ENCODE data around the gene ELK3. TPM values are rescaled to one million over a fixed set of nuclear protein-coding genes. Genes with fewer than 3 reads are reported as not detected.

ELK3 gene
- total and polyA plus RNA-seq, 2 experiments from 2014 or later, result 5.5 to 8.3 TPM

DNA sequence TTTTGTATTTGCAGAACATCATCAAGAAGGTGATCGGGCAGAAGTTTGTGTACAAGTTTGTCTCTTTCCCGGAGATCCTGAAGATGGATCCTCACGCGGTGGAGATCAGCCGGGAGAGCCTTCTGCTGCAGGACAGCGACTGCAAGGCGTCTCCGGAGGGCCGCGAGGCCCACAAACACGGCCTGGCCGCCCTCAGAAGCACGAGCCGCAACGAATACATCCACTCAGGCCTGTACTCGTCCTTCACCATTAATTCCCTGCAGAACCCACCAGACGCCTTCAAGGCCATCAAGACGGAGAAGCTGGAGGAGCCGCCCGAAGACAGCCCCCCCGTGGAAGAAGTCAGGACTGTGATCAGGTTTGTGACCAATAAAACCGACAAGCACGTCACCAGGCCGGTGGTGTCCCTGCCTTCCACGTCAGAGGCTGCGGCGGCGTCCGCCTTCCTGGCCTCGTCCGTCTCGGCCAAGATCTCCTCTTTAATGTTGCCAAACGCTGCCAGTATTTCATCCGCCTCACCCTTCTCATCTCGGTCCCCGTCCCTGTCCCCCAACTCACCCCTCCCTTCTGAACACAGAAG lies 52.8 kb downstream of the ELK3 start:
- Mint-ChIP-seq H3K4me3 (no peak overlapping the region), H3K4me1 (no peaks in the 10 kb centered on the region), H3K9me3 (no peaks in the 10 kb centered on the region), H3K27me3 (ENCODE audit: insufficient read depth, low read depth, poor library complexity) (peaks cover 3% of the 10 kb centered on the region), H3K27ac (no peak overlapping the region), H3K36me3 (ENCODE audit: low read depth) (peaks cover 16% of the 10 kb centered on the region)
- Histone ChIP-seq H3K9me2 (ENCODE audit: insufficient read depth) (no peaks in the 10 kb centered on the region), H3K4me1 (ENCODE audit: insufficient read depth) (no peaks in the 10 kb centered on the region), H3K4me2 (no peak overlapping the region), H3K36me3 (ENCODE audit: insufficient read depth) (no peaks in the 10 kb centered on the region), H3K27ac (ENCODE audit: low read depth) (no peak overlapping the region), H3K79me2 (replicated peaks; ENCODE audit: insufficient read depth) (no peaks in the 10 kb centered on the region), H4K20me1 (replicated peaks; ENCODE audit: insufficient read depth) (no peaks in the 10 kb centered on the region; the same call in 1 of the 2 replicates), H3K27me3 (ENCODE audit: insufficient read depth) (no peaks in the 10 kb centered on the region), H2AFZ (no peak overlapping the region), H3F3A (replicated peaks; ENCODE audit: low read depth) (no peaks in the 10 kb centered on the region), H3K4me3 (no peak overlapping the region)
- DNase-seq (ENCODE audit: low spot score) (no peak), ATAC-seq (no peak)
- TF ChIP-seq, protein P1, sequence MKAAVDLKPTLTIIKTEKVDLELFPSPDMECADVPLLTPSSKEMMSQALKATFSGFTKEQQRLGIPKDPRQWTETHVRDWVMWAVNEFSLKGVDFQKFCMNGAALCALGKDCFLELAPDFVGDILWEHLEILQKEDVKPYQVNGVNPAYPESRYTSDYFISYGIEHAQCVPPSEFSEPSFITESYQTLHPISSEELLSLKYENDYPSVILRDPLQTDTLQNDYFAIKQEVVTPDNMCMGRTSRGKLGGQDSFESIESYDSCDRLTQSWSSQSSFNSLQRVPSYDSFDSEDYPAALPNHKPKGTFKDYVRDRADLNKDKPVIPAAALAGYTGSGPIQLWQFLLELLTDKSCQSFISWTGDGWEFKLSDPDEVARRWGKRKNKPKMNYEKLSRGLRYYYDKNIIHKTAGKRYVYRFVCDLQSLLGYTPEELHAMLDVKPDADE (IDR thresholded peaks at IDR 0.05), result no peak
- no peak for TF ChIP-seq NANOG (IDR thresholded peaks at IDR 0.05; ENCODE audit: borderline replicate concordance)
- TF ChIP-seq STAT1 (IDR thresholded peaks at IDR 0.05; ENCODE audit: unreplicated experiment), result no peak
- TF ChIP-seq CREB1 (CRISPR knock-in tag; IDR thresholded peaks at IDR 0.05; ENCODE audit: low read depth), result no peak
- TF ChIP-seq, protein P2, sequence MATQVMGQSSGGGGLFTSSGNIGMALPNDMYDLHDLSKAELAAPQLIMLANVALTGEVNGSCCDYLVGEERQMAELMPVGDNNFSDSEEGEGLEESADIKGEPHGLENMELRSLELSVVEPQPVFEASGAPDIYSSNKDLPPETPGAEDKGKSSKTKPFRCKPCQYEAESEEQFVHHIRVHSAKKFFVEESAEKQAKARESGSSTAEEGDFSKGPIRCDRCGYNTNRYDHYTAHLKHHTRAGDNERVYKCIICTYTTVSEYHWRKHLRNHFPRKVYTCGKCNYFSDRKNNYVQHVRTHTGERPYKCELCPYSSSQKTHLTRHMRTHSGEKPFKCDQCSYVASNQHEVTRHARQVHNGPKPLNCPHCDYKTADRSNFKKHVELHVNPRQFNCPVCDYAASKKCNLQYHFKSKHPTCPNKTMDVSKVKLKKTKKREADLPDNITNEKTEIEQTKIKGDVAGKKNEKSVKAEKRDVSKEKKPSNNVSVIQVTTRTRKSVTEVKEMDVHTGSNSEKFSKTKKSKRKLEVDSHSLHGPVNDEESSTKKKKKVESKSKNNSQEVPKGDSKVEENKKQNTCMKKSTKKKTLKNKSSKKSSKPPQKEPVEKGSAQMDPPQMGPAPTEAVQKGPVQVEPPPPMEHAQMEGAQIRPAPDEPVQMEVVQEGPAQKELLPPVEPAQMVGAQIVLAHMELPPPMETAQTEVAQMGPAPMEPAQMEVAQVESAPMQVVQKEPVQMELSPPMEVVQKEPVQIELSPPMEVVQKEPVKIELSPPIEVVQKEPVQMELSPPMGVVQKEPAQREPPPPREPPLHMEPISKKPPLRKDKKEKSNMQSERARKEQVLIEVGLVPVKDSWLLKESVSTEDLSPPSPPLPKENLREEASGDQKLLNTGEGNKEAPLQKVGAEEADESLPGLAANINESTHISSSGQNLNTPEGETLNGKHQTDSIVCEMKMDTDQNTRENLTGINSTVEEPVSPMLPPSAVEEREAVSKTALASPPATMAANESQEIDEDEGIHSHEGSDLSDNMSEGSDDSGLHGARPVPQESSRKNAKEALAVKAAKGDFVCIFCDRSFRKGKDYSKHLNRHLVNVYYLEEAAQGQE (IDR thresholded peaks at IDR 0.05; ENCODE audit: unreplicated experiment), result no peak
- no peak for TF ChIP-seq JUNB (IDR thresholded peaks at IDR 0.05; ENCODE audit: unreplicated experiment)
- TF ChIP-seq ZNF114 (CRISPR knock-in tag; IDR thresholded peaks at IDR 0.05), result no peak
- no peak for TF ChIP-seq ZNF331 (CRISPR knock-in tag; IDR thresholded peaks at IDR 0.05; ENCODE audit: low read depth)
- TF ChIP-seq POLR2AphosphoS5 (IDR thresholded peaks at IDR 0.05; ENCODE audit: low read depth), result no peak
- TF ChIP-seq EZH2phosphoT487 (IDR thresholded peaks at IDR 0.05; ENCODE audit: unreplicated experiment), result no peak
- TF ChIP-seq, protein P3, sequence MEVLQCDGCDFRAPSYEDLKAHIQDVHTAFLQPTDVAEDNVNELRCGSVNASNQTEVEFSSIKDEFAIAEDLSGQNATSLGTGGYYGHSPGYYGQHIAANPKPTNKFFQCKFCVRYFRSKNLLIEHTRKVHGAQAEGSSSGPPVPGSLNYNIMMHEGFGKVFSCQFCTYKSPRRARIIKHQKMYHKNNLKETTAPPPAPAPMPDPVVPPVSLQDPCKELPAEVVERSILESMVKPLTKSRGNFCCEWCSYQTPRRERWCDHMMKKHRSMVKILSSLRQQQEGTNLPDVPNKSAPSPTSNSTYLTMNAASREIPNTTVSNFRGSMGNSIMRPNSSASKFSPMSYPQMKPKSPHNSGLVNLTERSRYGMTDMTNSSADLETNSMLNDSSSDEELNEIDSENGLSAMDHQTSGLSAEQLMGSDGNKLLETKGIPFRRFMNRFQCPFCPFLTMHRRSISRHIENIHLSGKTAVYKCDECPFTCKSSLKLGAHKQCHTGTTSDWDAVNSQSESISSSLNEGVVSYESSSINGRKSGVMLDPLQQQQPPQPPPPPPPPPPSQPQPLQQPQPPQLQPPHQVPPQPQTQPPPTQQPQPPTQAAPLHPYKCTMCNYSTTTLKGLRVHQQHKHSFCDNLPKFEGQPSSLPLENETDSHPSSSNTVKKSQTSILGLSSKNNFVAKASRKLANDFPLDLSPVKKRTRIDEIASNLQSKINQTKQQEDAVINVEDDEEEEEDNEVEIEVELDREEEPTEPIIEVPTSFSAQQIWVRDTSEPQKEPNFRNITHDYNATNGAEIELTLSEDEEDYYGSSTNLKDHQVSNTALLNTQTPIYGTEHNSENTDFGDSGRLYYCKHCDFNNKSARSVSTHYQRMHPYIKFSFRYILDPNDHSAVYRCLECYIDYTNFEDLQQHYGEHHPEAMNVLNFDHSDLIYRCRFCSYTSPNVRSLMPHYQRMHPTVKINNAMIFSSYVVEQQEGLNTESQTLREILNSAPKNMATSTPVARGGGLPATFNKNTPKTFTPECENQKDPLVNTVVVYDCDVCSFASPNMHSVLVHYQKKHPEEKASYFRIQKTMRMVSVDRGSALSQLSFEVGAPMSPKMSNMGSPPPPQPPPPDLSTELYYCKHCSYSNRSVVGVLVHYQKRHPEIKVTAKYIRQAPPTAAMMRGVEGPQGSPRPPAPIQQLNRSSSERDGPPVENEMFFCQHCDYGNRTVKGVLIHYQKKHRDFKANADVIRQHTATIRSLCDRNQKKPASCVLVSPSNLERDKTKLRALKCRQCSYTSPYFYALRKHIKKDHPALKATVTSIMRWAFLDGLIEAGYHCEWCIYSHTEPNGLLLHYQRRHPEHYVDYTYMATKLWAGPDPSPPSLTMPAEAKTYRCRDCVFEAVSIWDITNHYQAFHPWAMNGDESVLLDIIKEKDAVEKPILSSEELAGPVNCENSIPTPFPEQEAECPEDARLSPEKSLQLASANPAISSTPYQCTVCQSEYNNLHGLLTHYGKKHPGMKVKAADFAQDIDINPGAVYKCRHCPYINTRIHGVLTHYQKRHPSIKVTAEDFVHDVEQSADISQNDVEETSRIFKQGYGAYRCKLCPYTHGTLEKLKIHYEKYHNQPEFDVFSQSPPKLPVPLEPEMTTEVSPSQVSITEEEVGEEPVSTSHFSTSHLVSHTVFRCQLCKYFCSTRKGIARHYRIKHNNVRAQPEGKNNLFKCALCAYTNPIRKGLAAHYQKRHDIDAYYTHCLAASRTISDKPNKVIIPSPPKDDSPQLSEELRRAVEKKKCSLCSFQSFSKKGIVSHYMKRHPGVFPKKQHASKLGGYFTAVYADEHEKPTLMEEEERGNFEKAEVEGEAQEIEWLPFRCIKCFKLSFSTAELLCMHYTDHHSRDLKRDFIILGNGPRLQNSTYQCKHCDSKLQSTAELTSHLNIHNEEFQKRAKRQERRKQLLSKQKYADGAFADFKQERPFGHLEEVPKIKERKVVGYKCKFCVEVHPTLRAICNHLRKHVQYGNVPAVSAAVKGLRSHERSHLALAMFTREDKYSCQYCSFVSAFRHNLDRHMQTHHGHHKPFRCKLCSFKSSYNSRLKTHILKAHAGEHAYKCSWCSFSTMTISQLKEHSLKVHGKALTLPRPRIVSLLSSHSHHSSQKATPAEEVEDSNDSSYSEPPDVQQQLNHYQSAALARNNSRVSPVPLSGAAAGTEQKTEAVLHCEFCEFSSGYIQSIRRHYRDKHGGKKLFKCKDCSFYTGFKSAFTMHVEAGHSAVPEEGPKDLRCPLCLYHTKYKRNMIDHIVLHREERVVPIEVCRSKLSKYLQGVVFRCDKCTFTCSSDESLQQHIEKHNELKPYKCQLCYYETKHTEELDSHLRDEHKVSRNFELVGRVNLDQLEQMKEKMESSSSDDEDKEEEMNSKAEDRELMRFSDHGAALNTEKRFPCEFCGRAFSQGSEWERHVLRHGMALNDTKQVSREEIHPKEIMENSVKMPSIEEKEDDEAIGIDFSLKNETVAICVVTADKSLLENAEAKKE (CRISPR knock-in tag; IDR thresholded peaks at IDR 0.05), result no peak
- TF ChIP-seq, protein P4, sequence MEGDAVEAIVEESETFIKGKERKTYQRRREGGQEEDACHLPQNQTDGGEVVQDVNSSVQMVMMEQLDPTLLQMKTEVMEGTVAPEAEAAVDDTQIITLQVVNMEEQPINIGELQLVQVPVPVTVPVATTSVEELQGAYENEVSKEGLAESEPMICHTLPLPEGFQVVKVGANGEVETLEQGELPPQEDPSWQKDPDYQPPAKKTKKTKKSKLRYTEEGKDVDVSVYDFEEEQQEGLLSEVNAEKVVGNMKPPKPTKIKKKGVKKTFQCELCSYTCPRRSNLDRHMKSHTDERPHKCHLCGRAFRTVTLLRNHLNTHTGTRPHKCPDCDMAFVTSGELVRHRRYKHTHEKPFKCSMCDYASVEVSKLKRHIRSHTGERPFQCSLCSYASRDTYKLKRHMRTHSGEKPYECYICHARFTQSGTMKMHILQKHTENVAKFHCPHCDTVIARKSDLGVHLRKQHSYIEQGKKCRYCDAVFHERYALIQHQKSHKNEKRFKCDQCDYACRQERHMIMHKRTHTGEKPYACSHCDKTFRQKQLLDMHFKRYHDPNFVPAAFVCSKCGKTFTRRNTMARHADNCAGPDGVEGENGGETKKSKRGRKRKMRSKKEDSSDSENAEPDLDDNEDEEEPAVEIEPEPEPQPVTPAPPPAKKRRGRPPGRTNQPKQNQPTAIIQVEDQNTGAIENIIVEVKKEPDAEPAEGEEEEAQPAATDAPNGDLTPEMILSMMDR (conservative IDR thresholded peaks at IDR 0.05; ENCODE audit: low read depth in 2 of 2), result no peak
- no peak for TF ChIP-seq EZH2 (IDR thresholded peaks at IDR 0.05; ENCODE audit: low read depth, unreplicated experiment)

Data from GM23338 (cell line).